Measurements from ENCODE around the gene NR3C1. TPM values are rescaled to one million over a fixed set of nuclear protein-coding genes. Genes with fewer than 3 reads are reported as not detected.

Gene NR3C1
- total RNA-seq, 1 donor from 2014 or later = 46.7 TPM

GRCh38 chr5:143234162-143234842 lies 169.2 kb downstream of the NR3C1 start:
- H3K4me1 ChIP-seq = peaks cover 20% of the 10 kb centered on the region
- H3K9me3 ChIP-seq = no peaks in the 10 kb centered on the region
- no peaks in the 10 kb centered on the region for H3K36me3 ChIP-seq
- H3K4me3 ChIP-seq = no peak overlapping the region
- no peaks in the 10 kb centered on the region for H3K27me3 ChIP-seq
- intact Hi-C loops (cut with DNase I) = no loop called here
- H3K27ac ChIP-seq = no peak overlapping the region
- no peak for DNase-seq (ENCODE audit: extremely low spot score in 2 of 2)
- no peak for TF ChIP-seq POLR2AphosphoS5 (IDR thresholded peaks at IDR 0.05; ENCODE audit: insufficient read depth in 1 of 2, low read depth in 1 of 2)
- TF ChIP-seq, protein P1, sequence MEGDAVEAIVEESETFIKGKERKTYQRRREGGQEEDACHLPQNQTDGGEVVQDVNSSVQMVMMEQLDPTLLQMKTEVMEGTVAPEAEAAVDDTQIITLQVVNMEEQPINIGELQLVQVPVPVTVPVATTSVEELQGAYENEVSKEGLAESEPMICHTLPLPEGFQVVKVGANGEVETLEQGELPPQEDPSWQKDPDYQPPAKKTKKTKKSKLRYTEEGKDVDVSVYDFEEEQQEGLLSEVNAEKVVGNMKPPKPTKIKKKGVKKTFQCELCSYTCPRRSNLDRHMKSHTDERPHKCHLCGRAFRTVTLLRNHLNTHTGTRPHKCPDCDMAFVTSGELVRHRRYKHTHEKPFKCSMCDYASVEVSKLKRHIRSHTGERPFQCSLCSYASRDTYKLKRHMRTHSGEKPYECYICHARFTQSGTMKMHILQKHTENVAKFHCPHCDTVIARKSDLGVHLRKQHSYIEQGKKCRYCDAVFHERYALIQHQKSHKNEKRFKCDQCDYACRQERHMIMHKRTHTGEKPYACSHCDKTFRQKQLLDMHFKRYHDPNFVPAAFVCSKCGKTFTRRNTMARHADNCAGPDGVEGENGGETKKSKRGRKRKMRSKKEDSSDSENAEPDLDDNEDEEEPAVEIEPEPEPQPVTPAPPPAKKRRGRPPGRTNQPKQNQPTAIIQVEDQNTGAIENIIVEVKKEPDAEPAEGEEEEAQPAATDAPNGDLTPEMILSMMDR (IDR thresholded peaks at IDR 0.05) = no peak
- TF ChIP-seq POLR2A (IDR thresholded peaks at IDR 0.05) = no peak

DNA sequence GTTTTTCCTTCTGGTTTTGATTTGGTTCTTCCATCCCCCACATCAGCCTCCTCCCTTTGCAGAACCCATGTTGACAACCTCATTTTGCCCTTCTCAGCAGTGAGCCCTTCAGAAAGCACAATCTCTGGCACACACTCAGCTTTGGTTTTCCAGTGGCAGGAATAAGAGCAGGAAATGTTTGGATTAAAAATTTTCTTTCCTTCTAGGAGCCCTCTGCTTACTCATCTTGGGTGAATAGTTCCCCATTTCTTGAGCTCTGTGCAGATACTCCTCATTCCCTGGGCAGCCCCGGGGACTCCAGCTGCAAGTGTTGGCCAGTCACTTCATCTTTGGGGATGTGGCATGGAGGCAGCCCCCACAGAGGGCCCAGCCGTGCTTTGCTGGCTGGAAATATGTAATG lies 170.5 kb downstream of the NR3C1 start:
- no peak overlapping the region for H3K4me3 ChIP-seq
- H3K27ac ChIP-seq = no peak overlapping the region
- H3K27me3 ChIP-seq = no peaks in the 10 kb centered on the region
- no peaks in the 10 kb centered on the region for H3K36me3 ChIP-seq
- intact Hi-C loops (cut with DNase I) = no loop called here
- no peak for DNase-seq (ENCODE audit: extremely low spot score in 2 of 2)
- no peaks in the 10 kb centered on the region for H3K9me3 ChIP-seq
- no peak for TF ChIP-seq POLR2AphosphoS5 (IDR thresholded peaks at IDR 0.05; ENCODE audit: insufficient read depth in 1 of 2, low read depth in 1 of 2)
- TF ChIP-seq, protein P1 (IDR thresholded peaks at IDR 0.05) = no peak
- no peak for TF ChIP-seq POLR2A (IDR thresholded peaks at IDR 0.05)
- H3K4me1 ChIP-seq = peaks cover 20% of the 10 kb centered on the region

DNA sequence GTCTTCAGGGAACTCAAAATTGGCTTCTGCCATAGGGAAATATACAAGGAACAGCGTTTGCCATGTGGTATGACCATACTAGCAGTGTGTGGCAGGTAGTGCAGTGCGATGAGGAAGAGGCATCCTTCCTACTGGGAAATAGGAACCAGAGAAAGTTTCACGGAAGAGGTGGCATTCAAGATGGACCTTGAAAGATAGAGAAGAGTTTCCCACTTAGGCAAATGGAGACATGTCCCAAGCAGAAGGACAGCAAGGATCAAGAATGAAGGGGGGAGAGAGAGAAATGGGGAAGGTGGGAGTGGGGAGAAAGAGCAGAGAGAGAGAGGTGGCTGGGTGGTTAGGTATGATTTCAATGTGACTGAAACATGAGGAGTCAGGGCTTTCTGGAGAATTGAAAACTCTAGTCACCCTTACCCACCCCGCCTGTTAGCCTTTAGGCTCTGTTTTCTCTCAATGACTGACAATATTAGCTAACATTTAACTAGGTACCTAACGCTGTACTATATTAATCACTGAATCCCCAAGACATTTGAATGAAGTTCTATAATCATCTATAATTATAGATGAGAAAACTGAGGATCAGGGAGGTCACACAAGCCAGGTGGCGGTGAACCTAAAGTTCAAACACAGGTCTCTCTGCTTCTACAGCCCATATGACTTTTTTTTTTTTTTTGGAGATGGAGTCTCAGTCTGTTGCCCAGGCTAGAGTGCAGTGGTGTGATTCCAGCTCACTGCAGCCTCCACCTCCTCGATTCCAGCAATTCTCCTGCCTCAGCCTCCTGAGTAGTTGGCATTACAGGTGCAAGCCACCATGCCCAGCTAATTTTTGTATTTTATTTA lies 171.3 kb downstream of the NR3C1 start:
- Histone ChIP-seq H3K4me3 (no peak overlapping the region), H3K36me3 (no peaks in the 10 kb centered on the region), H3K27ac (no peak overlapping the region), H3K4me1 (peaks cover 20% of the 10 kb centered on the region), H3K27me3 (no peaks in the 10 kb centered on the region), H3K9me3 (no peaks in the 10 kb centered on the region)
- no peak for DNase-seq (ENCODE audit: extremely low spot score in 2 of 2)
- intact Hi-C loops (cut with DNase I) = no loop called here
- TF ChIP-seq POLR2AphosphoS5 (IDR thresholded peaks at IDR 0.05; ENCODE audit: insufficient read depth in 1 of 2, low read depth in 1 of 2) (no peak), POLR2A (IDR thresholded peaks at IDR 0.05) (no peak)
- TF ChIP-seq, protein P1 (IDR thresholded peaks at IDR 0.05) = no peak

- Histone ChIP-seq H3K4me1 (peaks cover 20% of the 10 kb centered on the region), H3K4me3 (no peak overlapping the region), H3K27ac (no peak overlapping the region), H3K9me3 (no peaks in the 10 kb centered on the region), H3K36me3 (no peaks in the 10 kb centered on the region), H3K27me3 (no peaks in the 10 kb centered on the region)
- TF ChIP-seq POLR2A (IDR thresholded peaks at IDR 0.05) (no peak), POLR2AphosphoS5 (IDR thresholded peaks at IDR 0.05; ENCODE audit: insufficient read depth in 1 of 2, low read depth in 1 of 2) (no peak)
- TF ChIP-seq, protein P1 (IDR thresholded peaks at IDR 0.05) = no peak
- DNase-seq (ENCODE audit: extremely low spot score in 2 of 2) = no peak
- intact Hi-C loops (cut with DNase I) = no loop called here
These were observed 172.1 kb downstream of the NR3C1 start for GRCh38 chr5:143231416-143231815.

- Histone ChIP-seq H3K27me3 (no peaks in the 10 kb centered on the region), H3K27ac (no peak overlapping the region), H3K4me1 (peaks cover 20% of the 10 kb centered on the region), H3K9me3 (no peaks in the 10 kb centered on the region), H3K4me3 (no peak overlapping the region), H3K36me3 (no peaks in the 10 kb centered on the region)
- no peak for DNase-seq (ENCODE audit: extremely low spot score in 2 of 2)
- intact Hi-C loops (cut with DNase I) = no loop called here
- TF ChIP-seq POLR2A (IDR thresholded peaks at IDR 0.05) (no peak), POLR2AphosphoS5 (IDR thresholded peaks at IDR 0.05; ENCODE audit: insufficient read depth in 1 of 2, low read depth in 1 of 2) (no peak)
- TF ChIP-seq, protein P1 (IDR thresholded peaks at IDR 0.05) = no peak
These were observed 172.8 kb downstream of the NR3C1 start for GRCh38 chr5:143230676-143230996.
